ENCODE measurements around the gene GPALPP1.

The GPALPP1 gene

GRCh38 chr13:44976196-44976595, 13.1 kb upstream of the GPALPP1 start:
- DNase-seq (ENCODE audit: low spot score) = no peak
- TF ChIP-seq CTCF (IDR thresholded peaks at IDR 0.05; ENCODE audit: extremely low read depth, missing control alignments) = no peak

GRCh38 chr13:44976949-44977583, 12.3 kb upstream of the GPALPP1 start:
- TF ChIP-seq CTCF (IDR thresholded peaks at IDR 0.05; ENCODE audit: extremely low read depth, missing control alignments) = no peak

GRCh38 chr13:44978328-44978727, 11.0 kb upstream of the GPALPP1 start:
- DNase-seq (ENCODE audit: low spot score) = no peak

More at GRCh38 chr13:44976949-44977583, 12.3 kb upstream of the GPALPP1 start:
- DNase-seq (ENCODE audit: low spot score) = no peak

GRCh38 chr13:44989941-44990340, 603 bp downstream of the GPALPP1 start:
- DNase-seq (ENCODE audit: low spot score) = no peak
- TF ChIP-seq CTCF (IDR thresholded peaks at IDR 0.05; ENCODE audit: extremely low read depth, missing control alignments) = no peak

More at GRCh38 chr13:44978328-44978727, 11.0 kb upstream of the GPALPP1 start:
- TF ChIP-seq CTCF (IDR thresholded peaks at IDR 0.05; ENCODE audit: extremely low read depth, missing control alignments) = no peak

- TF ChIP-seq CTCF (IDR thresholded peaks at IDR 0.05; ENCODE audit: extremely low read depth, missing control alignments) = no peak
These were observed 14.1 kb downstream of the GPALPP1 start for GRCh38 chr13:45003417-45003816.

GRCh38 chr13:45004096-45004495, 14.8 kb downstream of the GPALPP1 start:
- no peak for DNase-seq (ENCODE audit: low spot score)
- no peak for TF ChIP-seq CTCF (IDR thresholded peaks at IDR 0.05; ENCODE audit: extremely low read depth, missing control alignments)

More at GRCh38 chr13:45003417-45003816, 14.1 kb downstream of the GPALPP1 start:
- DNase-seq (ENCODE audit: low spot score) = no peak

GRCh38 chr13:45007225-45007624, 17.9 kb downstream of the GPALPP1 start:
- no peak for TF ChIP-seq CTCF (IDR thresholded peaks at IDR 0.05; ENCODE audit: extremely low read depth, missing control alignments)
- no peak for DNase-seq (ENCODE audit: low spot score)
